Measurements from ENCODE around the gene MCU.

MCU gene

DNA sequence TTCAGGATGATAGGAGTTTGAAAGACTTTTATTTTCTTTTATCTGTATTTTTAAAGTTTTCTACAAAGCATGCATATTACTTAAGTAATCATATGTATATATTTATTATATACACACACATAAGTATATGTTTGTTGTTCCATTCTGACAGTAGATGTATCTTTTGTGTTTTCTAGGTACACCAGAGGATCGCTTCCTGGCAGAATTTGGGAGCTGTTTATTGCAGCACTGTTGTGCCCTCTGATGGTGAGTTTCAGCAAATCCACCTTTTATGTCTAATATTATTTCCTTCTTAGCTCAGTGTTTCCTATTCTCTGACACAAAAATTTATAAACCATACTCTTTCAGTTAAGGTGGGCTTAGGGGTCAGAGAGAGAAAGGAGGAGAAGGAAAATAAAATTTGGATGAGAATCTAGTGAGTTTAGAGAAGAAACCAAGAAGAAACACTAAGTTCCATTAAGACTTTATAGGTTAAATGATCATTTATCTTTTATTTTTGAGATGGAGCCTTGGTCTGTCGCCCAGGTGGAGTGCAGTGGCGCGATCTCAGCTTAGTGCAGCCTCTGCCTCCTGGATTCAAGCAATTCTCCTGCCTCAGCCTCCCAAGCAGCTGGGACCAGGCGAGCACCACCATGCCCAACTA, 142.4 kb downstream of the MCU start:
- no peak for DNase-seq (ENCODE audit: low read depth in 3 of 3, low spot score in 1 of 3)

DNA sequence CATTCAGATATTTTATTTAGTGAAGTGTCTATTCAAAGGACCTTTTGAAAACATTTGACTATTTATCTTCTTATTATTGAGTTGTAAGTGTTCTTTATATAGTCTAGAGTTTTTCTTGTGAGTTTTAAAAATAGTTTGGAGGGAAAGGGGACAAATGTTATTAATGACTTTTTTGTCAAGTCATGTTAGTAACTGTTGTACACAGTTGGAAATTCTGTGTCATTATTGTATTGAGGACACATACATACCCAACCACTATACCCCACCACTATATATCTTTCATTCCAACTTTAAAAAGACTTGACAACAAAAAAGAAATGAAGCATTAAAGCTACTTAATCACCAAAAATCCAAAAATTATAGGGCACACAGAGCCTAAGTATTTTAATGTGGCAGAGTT, 148.4 kb downstream of the MCU start:
- DNase-seq (ENCODE audit: low read depth in 3 of 3, low spot score in 1 of 3), result no peak

DNA sequence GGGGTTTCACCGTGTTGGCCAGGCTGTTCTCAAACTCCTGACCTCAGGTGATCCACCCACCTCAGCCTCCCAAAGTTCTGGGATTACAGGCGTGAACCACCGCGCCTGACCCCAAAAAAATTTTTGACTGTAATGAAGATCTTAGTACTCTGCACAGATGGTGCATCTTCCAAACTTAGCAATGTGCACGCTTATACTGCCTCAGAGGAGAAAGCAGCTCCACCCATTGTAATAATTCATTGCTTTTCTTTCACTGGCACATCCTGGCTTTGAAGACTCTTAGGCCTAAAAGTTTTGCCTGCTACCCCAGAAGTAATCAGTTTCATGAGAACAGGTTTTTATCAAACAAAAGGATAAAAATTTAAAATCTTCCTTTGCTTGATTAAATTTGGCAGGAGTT, 149.5 kb downstream of the MCU start:
- no peak for DNase-seq (ENCODE audit: low read depth in 3 of 3, low spot score in 1 of 3)

DNA sequence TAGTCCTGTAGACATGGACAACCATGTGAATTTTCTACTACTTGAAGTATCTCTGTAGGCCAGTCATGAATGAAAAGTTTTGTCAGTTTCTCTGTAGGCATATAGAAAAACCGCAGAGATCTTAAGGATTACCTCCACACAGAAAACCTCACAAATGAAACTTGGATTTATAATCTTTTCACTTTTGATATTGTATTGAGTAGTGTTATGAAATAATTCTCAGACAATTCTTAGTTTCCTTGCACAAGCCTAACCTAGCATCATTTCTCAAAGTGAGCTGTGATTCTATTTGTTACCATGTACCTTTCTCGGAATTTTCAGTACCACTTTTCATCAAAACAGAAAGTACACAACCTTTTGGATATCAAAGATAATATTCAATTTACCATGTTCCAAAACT, 150.2 kb downstream of the MCU start:
- no peak for DNase-seq (ENCODE audit: low read depth in 3 of 3, low spot score in 1 of 3)

DNA sequence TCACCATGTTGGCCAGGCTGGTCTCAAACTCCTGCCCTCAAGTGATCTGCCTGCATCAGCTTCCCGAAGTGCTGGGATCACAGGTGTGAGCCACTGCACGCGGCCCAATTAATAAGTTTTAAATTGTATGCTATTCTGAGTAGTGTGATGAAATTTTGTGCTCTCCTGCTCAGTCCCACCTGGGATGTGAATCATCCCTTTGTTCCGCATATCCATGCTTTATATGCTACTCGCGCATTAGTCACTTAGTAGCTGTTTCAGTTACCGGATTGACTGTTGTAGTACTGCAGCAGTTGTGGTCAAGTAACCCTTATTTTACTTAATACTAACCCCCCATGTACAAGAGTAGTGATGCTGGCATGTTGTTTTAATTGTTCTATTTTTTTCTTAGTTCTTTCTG, 154.3 kb downstream of the MCU start:
- no peak for DNase-seq (ENCODE audit: low read depth in 3 of 3, low spot score in 1 of 3)

DNA sequence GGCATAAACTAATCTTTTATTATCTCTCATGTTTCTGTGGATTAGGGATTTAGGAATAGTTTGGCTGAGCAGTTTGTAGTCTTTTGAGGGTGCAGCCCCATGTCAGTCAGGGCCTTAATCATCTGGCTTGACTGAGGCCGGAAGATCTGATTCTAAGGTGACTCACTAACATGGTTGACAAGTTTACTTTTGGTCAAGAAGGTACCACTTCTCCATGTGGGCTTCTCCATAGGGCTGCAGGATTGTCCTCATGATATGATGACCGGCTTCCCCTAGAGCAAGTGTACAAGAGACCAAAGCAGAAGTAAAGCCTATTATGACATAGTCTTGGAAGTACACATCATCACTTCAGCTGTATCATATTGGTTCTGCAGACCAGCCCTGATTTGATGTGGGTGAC, 155.7 kb downstream of the MCU start:
- no peak for DNase-seq (ENCODE audit: low read depth in 3 of 3, low spot score in 1 of 3)

DNA sequence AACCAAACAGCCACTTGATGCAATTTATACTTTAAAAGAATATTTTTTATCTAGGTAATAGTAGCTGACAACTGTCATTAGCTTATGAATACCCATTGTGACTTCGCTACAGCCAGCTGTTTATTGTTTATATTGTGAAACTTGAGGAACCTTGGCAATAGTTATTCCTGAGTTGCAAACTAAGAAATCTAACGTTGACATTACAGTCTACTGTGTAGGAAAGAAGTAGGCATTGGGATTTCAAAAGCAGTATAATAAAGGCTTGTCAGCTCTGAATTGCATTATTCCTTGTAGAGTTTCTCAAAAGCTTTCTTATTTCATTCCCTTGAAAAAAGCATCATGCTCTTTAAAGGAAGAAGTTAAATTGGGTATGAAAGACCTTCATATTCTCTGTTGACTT, 158.9 kb downstream of the MCU start:
- DNase-seq (ENCODE audit: low read depth in 3 of 3, low spot score in 1 of 3), result no peak

DNA sequence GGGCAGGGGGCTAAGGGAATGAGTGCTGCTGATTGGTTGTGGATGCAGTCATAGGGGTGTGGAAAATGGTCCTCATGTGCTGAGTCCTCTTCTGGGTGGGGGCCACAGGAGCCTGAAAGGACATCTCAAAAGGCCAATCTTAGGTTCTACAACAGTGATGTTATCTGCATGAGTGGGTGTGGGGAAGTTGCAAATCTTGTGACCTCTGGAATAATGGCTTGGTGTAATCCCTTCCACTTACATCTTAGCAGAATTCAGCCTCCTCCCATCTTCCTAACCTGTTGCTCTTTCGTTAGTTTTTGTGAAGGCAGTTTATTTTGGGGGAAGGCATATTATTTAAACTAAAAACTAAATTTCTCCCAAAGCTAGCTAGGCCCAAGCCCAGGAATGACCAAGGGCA, 159.6 kb downstream of the MCU start:
- DNase-seq (ENCODE audit: low read depth in 3 of 3, low spot score in 1 of 3), result no peak

DNA sequence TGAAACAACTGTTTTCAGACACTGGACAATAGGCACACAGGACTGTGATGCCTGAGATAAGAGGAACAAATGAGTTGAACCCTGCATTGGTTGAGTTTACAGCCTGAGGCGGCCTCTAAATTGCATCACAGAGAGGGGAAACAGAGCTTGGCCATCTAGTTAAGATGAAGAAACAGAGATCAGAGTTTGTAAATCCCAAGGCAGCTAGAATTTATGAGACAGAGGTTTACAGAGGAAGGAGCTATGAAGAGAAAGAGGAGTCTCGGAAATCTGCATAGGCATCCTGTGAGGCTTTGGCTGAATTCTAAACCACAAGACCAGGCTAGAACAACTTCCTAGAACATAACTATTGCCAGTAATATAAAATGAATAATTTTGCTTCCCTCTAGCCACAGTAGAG, 160.6 kb downstream of the MCU start:
- no peak for DNase-seq (ENCODE audit: low read depth in 3 of 3, low spot score in 1 of 3)

DNA sequence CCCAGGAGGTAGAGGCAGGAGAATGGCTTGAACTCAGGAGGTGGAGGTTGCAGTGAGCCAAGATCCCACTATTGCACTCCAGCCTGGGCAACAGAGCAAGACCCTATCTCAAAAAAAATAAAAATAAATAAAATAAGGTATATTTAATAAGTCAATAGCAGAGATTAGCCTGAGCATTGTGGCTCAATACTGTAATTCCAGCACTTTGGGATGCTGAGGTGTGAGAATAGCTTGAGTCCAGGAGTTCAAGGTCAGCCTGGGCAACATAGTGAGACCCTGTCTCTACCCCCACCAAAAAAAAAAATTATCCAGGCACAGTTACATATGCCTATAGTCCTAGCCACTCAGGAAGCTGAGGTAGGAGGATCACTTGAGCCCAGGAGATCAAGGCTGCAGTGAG, 163.2 kb downstream of the MCU start:
- DNase-seq (ENCODE audit: low read depth in 3 of 3, low spot score in 1 of 3), result no peak

DNA sequence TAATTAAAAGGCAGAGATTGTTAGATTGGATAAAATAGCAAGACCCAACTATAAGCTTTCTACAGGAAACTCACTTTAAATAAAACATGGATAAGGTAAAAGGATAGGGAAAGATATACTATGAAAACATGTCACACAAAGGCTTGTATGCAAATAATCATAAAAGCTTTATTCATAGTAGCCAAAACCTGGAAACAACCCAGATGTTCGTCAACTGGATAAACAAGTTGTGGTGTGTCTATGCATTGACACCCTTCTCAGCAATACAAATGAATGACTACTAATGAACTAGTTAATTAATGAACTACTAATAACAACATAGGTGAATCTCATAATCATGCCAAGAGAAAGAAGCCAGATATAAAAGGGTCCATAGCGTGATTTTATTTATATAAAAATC, 163.8 kb downstream of the MCU start:
- DNase-seq (ENCODE audit: low read depth in 3 of 3, low spot score in 1 of 3), result no peak

DNA sequence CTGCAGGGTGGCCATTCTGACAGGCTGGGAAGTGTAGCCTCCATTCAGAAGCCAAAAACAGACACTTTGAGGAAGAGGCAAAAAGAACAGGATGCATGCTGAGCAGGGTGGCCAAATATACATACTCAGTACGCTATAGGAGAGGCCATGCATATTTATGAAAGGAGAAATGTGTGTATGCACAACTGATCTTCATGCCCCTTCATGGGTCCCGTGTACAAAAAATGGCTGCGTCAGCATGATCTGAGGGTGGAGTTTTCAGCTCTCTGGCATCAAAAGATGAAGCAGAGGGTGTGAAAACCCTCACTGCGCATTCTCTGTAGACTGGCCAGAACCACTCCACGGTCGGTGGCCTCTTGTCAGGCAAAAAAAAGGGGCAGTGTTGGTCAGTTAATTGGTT, 166.1 kb downstream of the MCU start:
- no peak for DNase-seq (ENCODE audit: low read depth in 3 of 3, low spot score in 1 of 3)

DNA sequence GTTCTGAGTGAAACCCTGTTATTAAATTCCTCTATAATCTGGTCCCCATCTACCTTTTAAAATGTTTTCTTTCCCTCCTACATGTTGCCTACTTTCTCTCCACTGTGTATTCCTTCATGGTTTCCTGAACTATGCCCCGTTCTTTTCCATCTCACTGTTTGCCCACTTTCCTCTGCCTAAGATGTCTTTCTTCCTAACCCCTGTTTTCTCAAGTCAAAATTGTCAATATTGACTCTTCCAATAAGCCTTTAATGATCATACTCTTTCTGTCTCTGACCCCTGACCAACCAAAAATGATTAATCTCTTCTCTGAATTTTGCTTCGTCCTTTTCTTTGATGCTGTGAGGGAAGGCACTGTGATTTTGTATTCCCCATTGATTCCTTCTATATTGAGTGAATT, 171.0 kb downstream of the MCU start:
- DNase-seq (ENCODE audit: low read depth in 3 of 3, low spot score in 1 of 3), result no peak

DNA sequence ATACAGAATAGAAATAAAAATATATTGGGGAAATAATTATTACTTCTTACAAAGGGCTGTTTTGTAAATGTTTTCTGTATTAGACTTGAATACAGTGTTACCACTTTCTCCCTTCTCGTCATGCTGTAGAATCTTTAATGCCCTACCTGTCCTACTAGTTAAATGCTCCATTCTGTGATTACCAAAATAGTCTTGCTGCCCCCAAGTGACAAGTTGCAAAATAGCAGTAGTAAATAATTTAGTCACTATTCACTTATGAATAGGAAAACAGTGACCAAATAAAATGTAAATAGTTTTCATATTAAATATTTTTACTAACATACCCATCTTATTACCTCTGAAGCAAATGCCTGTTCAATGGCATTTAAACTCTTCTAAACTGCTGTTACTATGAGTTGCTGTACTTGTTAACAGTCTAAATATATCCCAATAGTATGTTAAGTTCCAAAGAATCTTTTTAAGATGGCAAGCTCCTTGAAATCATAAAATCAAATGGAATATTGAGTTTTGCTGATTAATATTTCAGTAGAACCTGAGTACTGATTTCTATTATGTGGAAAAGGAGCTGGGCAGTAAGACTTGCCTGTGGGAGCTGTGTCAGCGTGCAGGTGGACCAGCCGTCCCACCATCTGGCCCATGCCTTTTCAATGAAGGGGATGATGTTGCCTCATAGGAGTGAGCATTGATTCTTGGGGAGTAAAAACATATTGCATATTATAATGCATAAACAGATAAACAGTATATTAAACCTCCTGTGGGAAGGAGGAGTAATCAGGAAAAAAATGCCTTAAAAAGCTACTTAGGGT, 183.5 kb downstream of the MCU start:
- no peak for DNase-seq (ENCODE audit: low read depth in 3 of 3, low spot score in 1 of 3)

DNA sequence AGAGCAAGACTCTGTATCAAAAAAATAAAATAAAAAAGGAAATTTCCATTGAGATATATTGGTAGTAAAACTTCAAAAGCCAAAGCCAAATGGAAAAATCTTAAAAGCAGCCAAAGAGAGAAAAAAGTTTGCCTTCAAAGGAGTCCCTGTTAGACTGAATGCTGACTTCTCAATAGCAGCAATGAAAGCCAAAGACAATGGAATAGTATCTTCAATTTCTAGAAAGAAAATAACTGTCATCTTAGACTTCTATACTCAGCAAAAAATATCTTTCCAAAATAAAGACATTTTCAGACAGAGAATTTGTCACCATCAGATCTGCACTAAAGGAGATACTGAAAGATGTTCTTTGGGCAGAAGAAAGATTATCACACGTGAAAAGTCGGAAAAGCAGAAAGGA, 187.3 kb downstream of the MCU start:
- no peak for DNase-seq (ENCODE audit: low read depth in 3 of 3, low spot score in 1 of 3)

DNA sequence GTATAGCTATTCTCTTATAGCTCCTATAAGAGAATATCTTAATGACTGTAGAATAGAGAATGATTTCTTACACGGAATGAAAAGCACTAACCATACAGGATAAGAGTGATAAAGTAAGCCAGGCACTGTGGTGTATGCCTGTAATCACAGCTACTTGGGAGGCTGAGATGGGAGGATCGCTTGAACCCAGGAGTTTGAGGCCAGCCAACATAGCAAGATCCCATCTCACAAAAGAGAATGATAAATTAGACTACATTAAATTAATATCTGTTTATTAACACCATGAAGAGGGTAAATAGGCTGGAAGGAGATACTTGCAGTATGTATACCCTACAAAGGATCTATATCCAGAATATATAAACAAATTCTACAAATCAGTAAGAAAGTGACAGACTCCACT, 189.3 kb downstream of the MCU start:
- DNase-seq (ENCODE audit: low read depth in 3 of 3, low spot score in 1 of 3), result no peak

DNA sequence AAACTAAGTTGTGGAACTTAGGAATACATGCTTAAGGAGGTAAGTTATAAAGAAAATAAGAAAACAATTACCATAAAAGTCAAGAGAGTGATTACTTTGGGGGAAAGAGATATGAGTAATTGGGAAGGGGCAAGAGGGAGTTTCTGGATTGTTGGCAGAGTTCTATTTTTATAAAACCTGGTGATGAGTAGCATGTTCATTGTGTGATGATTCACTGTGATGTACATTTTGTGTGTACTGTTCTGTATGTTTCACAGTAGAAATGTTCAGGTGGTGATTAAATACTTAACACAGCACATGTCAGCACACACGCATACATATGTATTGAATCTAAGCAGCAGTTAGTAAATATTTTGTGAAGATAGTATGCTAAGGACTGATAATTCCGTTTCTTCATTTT, 191.9 kb downstream of the MCU start:
- DNase-seq (ENCODE audit: low read depth in 3 of 3, low spot score in 1 of 3), result no peak

DNA sequence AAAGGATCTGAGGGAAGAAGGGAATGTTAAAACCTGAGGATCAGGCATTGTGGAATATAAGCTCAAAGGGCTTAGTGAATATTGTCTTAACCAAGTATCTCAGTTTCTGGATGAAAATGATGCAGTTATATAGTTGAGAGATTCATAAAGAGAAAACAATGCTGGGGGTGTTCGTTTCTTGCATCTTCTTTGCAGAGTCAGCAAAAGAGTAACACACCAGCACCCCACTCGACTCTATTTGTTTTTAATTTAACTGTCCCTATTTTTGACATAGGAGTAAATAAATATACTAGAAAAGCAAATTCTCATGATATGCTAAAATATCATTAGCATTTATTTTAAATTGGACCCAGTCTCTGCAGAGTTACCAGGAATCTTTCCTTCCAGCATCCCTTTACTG, 194.0 kb downstream of the MCU start:
- no peak for DNase-seq (ENCODE audit: low read depth in 3 of 3, low spot score in 1 of 3)

DNA sequence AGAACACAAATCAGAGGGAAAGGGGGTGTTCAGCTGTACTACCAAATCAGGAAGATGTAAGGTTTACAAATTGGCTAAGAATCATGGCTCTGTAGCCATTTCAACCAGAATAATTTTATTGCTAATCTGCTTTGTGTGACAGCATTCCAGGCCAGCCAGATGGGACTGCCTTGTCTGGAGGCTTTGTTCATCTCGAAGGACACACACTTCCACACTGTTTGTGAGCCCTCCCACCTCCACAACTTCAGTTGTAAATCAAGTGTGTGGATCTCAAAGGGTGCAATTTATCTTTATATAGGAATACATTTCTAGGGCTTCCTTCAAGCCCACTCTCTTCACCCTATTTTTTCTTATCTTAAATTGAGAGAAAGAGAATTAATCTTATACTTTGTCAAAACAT, 194.7 kb downstream of the MCU start:
- no peak for DNase-seq (ENCODE audit: low read depth in 3 of 3, low spot score in 1 of 3)

DNA sequence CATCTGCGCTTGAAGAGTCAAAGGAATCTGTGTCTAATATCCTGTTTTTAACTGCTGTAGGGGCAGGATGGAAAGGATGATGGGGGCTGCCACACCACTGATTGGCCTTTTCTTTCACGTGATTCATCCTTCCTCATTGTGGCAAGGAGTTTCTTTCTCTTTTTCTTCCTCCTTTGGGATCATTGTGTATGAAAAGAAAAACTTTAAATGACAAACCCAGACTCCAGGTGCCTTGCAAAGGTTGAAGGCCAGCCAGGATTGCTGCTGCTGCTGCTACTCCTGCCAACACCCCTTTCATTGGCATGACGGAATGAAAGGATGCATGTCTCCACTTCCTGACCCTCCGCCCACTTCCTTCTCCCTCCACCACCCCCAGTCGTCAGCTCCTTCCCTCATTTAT, 195.1 kb downstream of the MCU start:
- no peak for DNase-seq (ENCODE audit: low read depth in 3 of 3, low spot score in 1 of 3)

DNA sequence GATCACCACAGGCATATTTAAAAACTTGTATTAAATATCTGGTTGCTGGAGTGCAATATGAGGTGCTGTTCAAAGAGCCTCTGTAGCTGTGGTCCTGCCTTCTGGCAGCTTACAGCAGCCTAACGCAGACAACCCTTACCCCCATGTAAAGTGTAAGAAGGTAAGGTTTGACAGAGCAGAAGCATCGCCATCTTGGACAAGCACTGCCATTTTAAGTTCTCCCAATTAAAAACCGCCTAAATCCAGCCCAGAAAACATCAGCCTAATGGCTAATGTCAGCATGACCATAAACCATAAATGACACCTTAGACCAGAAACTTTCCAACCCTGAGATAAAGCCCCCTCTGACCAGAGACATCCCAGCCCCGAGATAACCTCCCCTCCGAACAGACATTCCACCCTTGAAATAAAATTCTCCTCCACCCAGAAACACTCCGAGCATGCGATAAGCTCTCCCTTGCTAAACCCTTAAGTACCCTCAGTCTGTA, 196.3 kb downstream of the MCU start:
- DNase-seq (ENCODE audit: low read depth in 3 of 3, low spot score in 1 of 3), result no peak

DNA sequence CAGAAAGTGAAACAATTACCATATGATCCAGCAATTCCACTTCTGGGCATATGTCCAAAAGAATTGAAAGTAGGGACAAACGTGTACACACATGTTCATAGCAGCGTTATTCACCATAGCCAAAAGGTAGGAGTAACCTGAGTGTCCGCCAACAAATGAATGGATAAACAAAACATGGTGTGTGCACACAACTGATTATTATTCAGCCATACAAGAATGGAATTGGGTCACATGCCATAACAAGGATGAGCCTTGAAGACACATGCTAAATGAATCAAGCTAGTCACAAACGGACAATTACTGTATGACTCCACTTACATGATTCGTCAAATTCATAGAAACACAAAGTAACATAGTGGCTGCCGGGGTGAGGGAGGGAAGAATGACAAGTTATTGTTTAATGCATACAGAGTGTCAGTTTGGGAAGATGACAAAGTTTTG, 197.5 kb downstream of the MCU start:
- no peak for DNase-seq (ENCODE audit: low read depth in 3 of 3, low spot score in 1 of 3)

DNA sequence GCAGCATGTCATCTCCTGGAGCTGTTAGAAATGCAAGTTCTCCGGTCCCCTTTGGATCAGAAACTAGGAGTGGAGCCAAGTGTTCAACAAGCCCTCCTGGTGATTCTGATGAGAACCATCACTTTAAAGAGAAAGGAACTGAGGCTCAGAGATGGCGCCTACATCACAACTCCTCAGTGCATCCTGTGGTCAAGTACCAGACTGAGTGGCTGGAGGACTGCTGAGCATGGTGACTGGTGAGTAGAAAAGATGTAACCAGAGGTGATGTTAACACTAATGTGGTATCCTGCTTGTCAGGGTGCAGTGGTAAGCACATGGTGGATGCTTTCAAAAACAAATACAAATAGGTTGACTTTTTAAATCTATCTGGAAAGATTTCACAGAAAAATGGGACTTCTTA, 198.1 kb downstream of the MCU start:
- DNase-seq (ENCODE audit: low read depth in 3 of 3, low spot score in 1 of 3), result no peak

Measured in stimulated activated CD4-positive, alpha-beta T cell treated with anti-CD3 and anti-CD28 coated beads, TNF-alpha, amount 100 ng/mL, for 1 hour (primary cell).